ENCODE data around the gene MS4A6E. TPM values are rescaled to one million over a fixed set of nuclear protein-coding genes. Genes with fewer than 3 reads are reported as not detected.

MS4A6E gene
- polyA plus RNA-seq, 1 of the 3 experiments (the other 2 are of a cell fraction) = not detected

DNA sequence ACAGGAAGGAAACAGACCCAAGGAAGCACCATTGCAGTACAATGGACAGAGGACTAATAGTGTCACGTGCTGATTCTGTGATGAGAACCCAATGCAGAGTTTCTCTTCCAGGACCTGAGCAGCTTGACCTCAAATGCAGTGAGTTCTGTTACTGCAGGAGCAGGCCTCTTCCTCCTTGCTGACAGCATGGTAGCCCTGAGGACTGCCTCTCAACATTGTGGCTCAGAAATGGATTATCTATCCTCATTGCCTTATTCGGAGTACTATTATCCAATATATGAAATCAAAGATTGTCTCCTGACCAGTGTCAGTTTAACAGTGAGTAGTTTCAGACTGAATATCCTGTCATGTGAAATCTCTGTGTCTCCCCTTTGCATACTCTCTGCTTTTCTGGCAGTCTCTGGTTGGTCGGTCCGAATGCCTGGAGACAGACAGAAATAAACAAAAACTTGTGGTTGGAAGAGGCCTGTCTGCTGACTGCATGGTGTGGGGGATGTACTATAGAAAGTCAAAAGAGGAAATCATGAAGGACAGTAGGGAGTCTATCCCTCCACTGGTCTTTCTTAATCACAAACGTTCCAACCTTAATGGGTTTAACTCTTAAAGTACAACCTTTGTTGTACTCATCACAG is 62.3 kb downstream of the MS4A6E start:
- TF ChIP-seq RAD21 (IDR thresholded peaks at IDR 0.05; ENCODE audit: low read length) (no peak), FOSL2 (IDR thresholded peaks at IDR 0.05; ENCODE audit: borderline replicate concordance, low read depth) (no peak), TCF12 (IDR thresholded peaks at IDR 0.05) (no peak), NFIC (IDR thresholded peaks at IDR 0.05; ENCODE audit: borderline replicate concordance) (no peak), RCOR1 (IDR thresholded peaks at IDR 0.05; ENCODE audit: low read length) (no peak), JUND (IDR thresholded peaks at IDR 0.05) (no peak), EZH2phosphoT487 (IDR thresholded peaks at IDR 0.05; ENCODE audit: borderline replicate concordance, low read depth) (no peak), GATA2 (CRISPR knock-in tag; IDR thresholded peaks at IDR 0.05) (no peak), TAF1 (IDR thresholded peaks at IDR 0.05; ENCODE audit: borderline replicate concordance, low read depth, low read length) (no peak), FOXJ3 (CRISPR knock-in tag; IDR thresholded peaks at IDR 0.05) (no peak), ELF1 (IDR thresholded peaks at IDR 0.05) (no peak), SIN3A (IDR thresholded peaks at IDR 0.05; ENCODE audit: borderline replicate concordance, low read depth, low read length) (no peak)
- TF ChIP-seq, protein P1, sequence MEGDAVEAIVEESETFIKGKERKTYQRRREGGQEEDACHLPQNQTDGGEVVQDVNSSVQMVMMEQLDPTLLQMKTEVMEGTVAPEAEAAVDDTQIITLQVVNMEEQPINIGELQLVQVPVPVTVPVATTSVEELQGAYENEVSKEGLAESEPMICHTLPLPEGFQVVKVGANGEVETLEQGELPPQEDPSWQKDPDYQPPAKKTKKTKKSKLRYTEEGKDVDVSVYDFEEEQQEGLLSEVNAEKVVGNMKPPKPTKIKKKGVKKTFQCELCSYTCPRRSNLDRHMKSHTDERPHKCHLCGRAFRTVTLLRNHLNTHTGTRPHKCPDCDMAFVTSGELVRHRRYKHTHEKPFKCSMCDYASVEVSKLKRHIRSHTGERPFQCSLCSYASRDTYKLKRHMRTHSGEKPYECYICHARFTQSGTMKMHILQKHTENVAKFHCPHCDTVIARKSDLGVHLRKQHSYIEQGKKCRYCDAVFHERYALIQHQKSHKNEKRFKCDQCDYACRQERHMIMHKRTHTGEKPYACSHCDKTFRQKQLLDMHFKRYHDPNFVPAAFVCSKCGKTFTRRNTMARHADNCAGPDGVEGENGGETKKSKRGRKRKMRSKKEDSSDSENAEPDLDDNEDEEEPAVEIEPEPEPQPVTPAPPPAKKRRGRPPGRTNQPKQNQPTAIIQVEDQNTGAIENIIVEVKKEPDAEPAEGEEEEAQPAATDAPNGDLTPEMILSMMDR (IDR thresholded peaks at IDR 0.05) = no peak
- TF ChIP-seq, protein P2, sequence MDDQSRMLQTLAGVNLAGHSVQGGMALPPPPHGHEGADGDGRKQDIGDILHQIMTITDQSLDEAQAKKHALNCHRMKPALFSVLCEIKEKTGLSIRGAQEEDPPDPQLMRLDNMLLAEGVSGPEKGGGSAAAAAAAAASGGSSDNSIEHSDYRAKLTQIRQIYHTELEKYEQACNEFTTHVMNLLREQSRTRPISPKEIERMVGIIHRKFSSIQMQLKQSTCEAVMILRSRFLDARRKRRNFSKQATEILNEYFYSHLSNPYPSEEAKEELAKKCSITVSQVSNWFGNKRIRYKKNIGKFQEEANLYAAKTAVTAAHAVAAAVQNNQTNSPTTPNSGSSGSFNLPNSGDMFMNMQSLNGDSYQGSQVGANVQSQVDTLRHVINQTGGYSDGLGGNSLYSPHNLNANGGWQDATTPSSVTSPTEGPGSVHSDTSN (IDR thresholded peaks at IDR 0.05) = no peak
- TF ChIP-seq, protein P3, sequence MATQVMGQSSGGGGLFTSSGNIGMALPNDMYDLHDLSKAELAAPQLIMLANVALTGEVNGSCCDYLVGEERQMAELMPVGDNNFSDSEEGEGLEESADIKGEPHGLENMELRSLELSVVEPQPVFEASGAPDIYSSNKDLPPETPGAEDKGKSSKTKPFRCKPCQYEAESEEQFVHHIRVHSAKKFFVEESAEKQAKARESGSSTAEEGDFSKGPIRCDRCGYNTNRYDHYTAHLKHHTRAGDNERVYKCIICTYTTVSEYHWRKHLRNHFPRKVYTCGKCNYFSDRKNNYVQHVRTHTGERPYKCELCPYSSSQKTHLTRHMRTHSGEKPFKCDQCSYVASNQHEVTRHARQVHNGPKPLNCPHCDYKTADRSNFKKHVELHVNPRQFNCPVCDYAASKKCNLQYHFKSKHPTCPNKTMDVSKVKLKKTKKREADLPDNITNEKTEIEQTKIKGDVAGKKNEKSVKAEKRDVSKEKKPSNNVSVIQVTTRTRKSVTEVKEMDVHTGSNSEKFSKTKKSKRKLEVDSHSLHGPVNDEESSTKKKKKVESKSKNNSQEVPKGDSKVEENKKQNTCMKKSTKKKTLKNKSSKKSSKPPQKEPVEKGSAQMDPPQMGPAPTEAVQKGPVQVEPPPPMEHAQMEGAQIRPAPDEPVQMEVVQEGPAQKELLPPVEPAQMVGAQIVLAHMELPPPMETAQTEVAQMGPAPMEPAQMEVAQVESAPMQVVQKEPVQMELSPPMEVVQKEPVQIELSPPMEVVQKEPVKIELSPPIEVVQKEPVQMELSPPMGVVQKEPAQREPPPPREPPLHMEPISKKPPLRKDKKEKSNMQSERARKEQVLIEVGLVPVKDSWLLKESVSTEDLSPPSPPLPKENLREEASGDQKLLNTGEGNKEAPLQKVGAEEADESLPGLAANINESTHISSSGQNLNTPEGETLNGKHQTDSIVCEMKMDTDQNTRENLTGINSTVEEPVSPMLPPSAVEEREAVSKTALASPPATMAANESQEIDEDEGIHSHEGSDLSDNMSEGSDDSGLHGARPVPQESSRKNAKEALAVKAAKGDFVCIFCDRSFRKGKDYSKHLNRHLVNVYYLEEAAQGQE (IDR thresholded peaks at IDR 0.05; ENCODE audit: low read depth, low read length) = no peak
- TF ChIP-seq, protein P4, sequence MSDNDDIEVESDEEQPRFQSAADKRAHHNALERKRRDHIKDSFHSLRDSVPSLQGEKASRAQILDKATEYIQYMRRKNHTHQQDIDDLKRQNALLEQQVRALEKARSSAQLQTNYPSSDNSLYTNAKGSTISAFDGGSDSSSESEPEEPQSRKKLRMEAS (IDR thresholded peaks at IDR 0.05; ENCODE audit: low read depth) = no peak
- Histone ChIP-seq H3K27ac (ENCODE audit: low read depth in 2 of 2, low read length in 1 of 2) (no peak overlapping the region), H3K4me2 (no peak overlapping the region), H3K36me3 (replicated peaks in 1 of 2; ENCODE audit: control insufficient read depth in 1 of 2, insufficient read depth in 2 of 2, low read length in 1 of 2) (no peaks in the 10 kb centered on the region), H3K27me3 (ENCODE audit: insufficient read depth) (no peaks in the 10 kb centered on the region), H3K79me2 (ENCODE audit: insufficient read depth) (no peaks in the 10 kb centered on the region), H4K20me1 (ENCODE audit: insufficient read depth) (no peaks in the 10 kb centered on the region), H3K9me2 (no peaks in the 10 kb centered on the region), H3K9ac (no peak overlapping the region), H3K4me3 (ENCODE audit: low read depth in 2 of 2, low read length in 1 of 2) (no peak overlapping the region), H3K9me3 (no peaks in the 10 kb centered on the region), H3K4me1 (ENCODE audit: control insufficient read depth in 1 of 2, insufficient read depth in 2 of 2, low read depth in 1 of 2, low read length in 1 of 2) (no peaks in the 10 kb centered on the region), H3F3A (replicated peaks; ENCODE audit: insufficient read depth) (no peaks in the 10 kb centered on the region), H2AFZ (ENCODE audit: low read depth) (no peak overlapping the region)
- ChIA-PET CTCF (no interaction called here), POLR2A (no interaction called here)
- WGBS (ENCODE audit: low lambda C conversion rate) = 2% methylated on average over 5 of the region's 5 CpGs
- no peak for DNase-seq
